Stomach (tissue), 4 donors: ENCODE data around the gene ESRRG.

Source experiments
- EP300 ChIP-seq: sonication (generic); formaldehyde crosslinking; IDR thresholded peaks from one replicate; pipeline ENCODE4 v1.6.1; 2017; ENCODE audit warnings: antibody characterized with exemption
- POLR2A ChIP-seq, 4 donors: fragments of 450-650 bp; IDR thresholded peaks; one replicate each; pipeline ENCODE4 v1.6.1; 2016; ENCODE audit warnings: antibody characterized with exemption in 4 of 4, control low read depth in 2 of 4, mild to moderate bottlenecking in 1 of 4, moderate library complexity in 1 of 4
- POLR2AphosphoS5 ChIP-seq, 3 donors: sonication (generic); formaldehyde crosslinking; IDR thresholded peaks; one replicate each; pipeline ENCODE4 v1.6.1; 2016; ENCODE audit warnings: antibody characterized with exemption in 3 of 3
- TF ChIP-seq, protein P1 (sequence below), 7 experiments: fragments of 450-650 bp in 4 of 7; fragments of 200-600 bp in 3 of 7; sonication (generic) in 3 of 7; IDR thresholded peaks; one replicate each; pipeline ENCODE4 v1.5.1; 2016 to 2019; ENCODE audit warnings: antibody characterized with exemption in 7 of 7, control low read depth in 2 of 7, mild to moderate bottlenecking in 1 of 7

DNA sequence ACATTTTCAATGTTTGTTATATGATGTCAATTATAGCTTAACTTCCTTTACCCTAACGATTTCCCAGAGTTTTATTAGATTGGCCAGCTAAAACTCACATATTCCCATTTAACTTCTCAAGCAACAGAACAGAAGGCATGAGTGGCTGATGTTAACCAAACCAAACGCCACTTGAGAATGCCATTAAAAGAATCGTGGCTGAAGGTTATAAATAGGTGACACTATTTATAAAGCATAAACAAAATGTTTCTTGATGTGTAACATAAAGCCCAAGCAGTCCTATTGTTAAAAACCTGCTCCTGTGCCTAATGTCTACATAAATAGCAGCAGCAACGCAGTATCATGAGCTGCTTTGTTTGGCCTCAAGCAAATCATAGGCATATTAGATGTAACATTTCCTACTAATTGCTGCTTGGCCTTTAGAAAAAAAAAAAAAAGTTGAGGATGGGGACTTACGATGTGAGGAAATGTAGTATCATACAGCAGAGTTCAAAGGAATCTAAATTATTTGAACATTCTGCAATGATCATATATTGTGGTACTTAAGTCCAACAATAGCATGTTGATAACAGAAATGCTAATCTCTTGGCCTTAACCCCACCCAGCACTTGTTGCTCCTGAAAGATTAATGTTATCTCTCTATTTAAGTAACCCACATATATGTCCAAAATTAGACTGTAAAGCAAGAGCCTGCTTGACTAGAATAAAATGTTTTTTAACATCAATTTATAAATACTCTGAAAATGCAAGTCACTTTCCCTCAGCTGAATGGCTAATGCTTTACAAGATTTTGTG, 106.0 kb downstream of the ESRRG start:
- TF ChIP-seq, protein P1, sequence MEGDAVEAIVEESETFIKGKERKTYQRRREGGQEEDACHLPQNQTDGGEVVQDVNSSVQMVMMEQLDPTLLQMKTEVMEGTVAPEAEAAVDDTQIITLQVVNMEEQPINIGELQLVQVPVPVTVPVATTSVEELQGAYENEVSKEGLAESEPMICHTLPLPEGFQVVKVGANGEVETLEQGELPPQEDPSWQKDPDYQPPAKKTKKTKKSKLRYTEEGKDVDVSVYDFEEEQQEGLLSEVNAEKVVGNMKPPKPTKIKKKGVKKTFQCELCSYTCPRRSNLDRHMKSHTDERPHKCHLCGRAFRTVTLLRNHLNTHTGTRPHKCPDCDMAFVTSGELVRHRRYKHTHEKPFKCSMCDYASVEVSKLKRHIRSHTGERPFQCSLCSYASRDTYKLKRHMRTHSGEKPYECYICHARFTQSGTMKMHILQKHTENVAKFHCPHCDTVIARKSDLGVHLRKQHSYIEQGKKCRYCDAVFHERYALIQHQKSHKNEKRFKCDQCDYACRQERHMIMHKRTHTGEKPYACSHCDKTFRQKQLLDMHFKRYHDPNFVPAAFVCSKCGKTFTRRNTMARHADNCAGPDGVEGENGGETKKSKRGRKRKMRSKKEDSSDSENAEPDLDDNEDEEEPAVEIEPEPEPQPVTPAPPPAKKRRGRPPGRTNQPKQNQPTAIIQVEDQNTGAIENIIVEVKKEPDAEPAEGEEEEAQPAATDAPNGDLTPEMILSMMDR (IDR thresholded peaks at IDR 0.05): no peak
- TF ChIP-seq EP300: no peak
- TF ChIP-seq POLR2AphosphoS5 (IDR thresholded peaks at IDR 0.05): no peak
- no peak for TF ChIP-seq POLR2A (IDR thresholded peaks at IDR 0.05)
